Measurements from ENCODE around the gene OR6B1. TPM values are rescaled to one million over a fixed set of nuclear protein-coding genes. Genes with fewer than 3 reads are reported as not detected.

Gene OR6B1
- polyA plus RNA-seq (ENCODE audit: insufficient read length): not detected
- long read RNA-seq, donor 1: 0 reads
- long read RNA-seq, donor 2: 0 reads
- long read RNA-seq, donor 3: 0 reads
- long read RNA-seq, donor 4: 0 reads
- long read RNA-seq, donor 5: 0 reads
- long read RNA-seq, donor 6: 0 reads
- long read RNA-seq, donor 7: 0 reads
- long read RNA-seq, donor 8: 0 reads

DNA sequence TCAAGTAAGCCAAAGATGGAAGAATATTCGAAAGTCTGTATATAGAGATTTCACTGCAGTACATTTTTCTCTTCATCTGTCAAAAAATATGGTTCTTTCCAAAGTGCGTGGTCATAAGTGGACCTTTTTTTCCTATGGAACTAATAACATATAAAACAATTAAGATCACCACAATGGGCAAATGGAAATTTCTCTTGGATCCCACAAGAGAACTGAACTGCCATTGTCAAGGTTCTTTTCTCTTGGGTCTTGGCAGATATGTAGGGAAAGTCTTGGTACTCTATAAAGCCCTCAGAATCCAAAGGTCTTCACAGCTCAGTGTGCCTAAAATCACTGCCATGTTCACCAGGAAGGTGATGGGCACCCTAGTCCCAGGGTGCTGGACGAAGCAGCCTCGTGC lies at the start of gene OR6B1:
Gene OR6B1 (plus strand): TSS at position 301 of the 400 bp plus-strand sequence. CDS start 3,677 bp downstream, outside the sequence.
- DNase-seq: no peak

DNA sequence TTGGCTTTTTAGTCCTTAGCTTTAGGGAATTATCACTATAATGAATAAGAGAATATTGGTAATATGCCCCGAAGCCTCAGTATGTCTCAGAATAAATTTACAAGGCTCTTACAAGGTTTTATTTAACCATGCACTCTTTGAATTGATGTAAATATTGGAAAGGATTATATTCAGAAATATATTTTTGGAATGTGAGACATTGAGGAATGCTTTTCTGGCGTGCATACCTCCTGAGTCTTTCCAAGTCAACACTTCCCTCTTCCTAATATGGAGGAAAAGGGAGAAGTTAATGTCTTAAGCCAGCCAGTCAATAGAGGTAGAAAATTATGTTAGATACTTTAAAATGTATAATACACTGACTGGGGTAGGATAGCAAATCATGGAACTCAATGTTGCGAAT lies 46.7 kb upstream of the OR6B1 start:
- DNase-seq: no peak

DNA sequence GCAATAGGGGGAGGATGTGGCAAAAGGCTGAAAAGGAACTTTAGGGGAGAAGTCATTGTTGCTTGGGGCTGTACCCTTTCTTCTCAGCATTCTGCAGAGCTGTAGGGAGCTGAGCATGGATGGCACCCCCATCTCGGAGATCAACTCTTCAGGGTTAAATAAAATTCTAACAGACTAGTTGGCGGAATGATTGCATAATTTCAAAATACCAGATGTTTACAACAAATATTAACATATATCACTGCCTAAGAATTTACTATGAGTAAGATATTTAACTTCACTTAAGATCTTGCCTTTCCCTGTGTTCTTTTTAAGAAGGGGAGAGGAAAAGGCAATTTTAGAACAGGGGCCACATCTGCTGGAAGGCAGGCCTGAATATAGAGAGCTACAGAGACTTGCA lies 46.0 kb upstream of the OR6B1 start:
- DNase-seq: no peak

DNA sequence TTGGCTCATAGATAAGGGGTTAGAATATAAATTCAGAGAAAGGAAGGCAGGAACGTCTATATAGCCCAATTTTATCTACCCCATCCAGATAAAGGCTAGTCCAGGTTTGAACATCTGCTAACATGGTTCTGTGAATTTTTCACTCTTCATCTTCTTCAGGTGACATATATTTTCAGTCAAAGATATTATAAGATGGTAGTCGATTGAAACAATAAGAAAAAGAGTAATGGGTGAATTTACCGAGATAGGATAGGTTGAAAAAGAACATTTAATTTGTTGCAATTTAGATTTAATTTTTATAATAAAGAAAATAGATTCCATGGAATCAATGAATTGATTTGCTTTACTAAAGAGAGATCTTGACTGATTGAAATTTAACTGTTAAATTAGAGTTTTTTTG lies 45.6 kb upstream of the OR6B1 start, which contains the start of gene OR2F1:
Gene OR2F1 (plus strand): TSS at position 301 of the 400 bp plus-strand sequence. CDS start 5,127 bp downstream, outside the sequence.
- DNase-seq: no peak

DNA sequence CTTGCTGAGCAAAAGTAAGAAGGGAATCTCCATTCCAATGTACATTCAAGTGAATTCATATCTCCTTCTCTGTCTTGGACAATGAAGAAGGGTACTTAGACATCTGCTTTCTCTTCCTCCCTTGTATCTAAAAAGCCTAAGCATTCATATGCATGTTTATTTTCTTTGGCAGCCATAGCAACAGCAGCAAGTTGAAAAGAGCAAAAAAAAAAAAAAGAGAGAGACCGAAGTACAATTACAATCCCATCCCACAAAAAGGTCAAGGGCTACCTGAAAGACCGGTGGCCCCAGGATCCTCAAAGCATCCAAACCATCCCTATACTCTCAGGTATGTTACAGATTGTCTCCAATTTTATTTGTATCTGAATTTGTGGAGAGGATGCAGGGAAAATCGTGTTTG lies 41.3 kb upstream of the OR6B1 start:
- DNase-seq: no peak

DNA sequence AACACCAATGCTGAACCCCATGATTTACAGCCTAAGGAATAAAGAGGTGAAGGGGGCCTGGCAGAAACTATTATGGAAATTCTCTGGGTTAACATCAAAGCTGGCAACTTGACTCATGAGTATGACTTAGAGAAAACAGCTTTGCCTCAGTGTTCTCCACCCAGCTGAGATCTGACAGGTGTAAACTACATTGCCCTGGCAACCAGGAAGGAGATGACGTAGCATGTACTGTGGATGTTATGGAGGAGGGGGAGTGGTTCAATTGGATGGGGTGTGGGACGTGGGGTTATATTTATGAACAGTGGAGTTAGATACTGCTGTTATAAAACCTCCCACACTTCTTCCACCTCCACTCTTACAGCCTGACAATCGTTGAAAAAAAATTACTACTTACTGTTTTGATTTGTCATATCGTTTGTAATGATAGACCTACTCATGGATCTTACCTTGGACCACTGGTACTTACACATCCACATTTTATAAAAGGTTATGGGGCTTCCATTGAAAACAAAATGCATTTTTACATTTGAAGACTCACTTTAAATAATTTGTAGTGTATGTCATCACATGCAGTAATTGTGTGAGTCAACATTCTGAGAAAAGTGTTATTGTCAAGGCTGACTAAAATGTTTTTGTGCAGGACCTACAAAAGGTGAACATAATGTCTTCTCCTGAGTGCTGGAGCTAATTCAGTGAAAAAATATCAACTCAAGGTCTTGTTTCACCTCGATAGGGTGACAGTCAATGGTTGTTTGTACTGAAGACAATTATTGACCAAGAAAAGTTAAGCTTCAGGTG lies 39.1 kb upstream of the OR6B1 start:
- DNase-seq: no peak

DNA sequence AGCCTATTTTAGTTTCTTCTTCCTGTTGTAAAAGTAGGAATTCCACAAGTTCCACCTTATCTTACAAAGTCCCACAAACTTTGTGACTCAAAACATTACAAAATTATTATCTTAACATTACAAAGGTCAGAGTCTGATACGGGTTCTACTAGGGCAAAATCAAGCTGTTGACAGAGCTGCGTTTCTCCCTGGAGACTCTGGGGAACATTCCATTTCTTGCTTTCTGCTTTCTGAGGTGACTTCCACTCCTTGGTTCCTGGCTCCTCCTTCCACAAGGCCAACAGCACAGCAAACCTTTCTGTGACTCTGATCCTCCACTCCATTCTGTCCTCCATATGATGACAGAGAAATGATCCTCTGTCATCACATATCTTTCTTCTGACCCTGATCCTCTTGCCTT lies 34.8 kb upstream of the OR6B1 start:
- DNase-seq: no peak

DNA sequence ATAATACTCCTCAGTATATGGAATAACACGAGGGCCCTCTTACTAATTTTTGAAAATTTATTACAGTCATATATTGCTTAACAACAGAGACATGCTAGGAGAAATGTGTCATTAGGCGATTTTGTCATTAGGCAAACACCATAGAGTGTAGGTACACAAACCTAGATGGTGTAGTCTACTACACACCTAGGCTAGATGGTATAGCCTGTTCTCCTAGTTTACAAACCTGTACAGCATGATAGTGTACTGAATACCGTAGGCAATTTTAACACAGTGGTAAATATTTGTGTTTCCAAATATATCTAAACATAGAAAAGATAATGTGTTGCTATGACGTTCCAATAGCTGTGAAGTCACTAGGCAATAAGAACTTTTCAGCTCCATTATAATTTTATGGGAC lies 32.7 kb upstream of the OR6B1 start:
- no peak for DNase-seq

DNA sequence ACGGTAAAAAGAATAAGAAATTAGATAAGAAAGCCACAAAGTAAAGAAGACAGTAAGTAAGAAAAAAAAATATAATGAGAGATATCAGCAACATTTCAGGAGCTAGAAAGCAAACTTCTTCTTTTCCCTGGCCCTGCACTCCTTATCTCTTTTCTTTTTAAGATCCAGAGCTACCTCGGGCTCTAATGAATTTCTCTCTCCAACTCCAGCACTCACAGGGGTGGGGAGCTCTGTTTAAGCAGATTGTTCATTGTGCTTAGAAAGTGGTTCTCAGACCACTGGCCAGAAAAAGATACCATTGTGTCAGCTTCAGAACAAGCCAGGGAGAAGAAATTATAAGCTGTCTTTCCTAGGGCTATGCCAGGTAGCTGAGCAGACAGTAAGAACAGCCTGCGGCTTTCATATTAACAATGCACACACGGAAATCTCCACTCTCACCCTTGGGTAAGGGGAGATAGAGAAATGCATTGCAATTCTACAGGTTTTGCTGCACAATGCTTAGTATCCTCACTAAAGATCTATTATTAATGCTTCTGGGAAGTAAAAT lies 26.2 kb upstream of the OR6B1 start:
- DNase-seq: no peak

DNA sequence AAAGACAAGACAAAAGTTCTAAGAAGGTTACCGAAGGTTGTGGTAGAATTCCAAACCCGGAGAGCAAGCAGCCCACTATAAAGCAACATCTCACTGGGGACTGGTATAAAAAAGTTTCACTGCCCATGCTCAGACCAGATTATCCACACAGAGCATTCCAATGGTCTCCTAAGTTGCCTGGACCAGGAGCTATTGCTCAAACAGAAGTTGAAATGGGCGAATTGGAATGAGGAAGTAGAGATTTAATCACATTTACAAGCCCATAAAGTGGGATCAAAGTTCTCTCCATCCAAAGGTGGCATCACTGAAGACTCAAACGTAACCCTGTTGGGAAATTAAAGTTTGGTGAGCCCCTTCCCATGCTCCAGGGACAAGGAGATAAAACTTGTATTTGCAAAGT lies 25.7 kb upstream of the OR6B1 start:
- no peak for DNase-seq

DNA sequence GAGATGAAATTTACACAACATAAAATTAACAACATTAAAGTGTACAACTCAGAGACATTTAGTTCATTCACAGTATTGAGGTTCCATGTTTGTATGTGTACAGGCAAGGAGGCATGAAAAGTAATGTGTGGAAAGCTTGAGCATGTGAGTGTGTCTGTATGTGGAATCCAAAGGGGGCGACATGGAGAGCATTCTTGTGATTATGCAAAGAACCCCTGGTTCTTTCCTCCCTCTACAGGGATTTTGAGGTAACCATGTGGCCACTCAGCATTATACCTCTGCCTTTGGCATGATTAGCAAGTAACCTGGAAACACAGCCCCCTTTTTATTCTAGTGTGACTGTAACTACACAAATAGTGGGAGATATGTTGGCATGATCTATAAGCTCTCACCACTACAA lies 24.5 kb upstream of the OR6B1 start:
- DNase-seq: no peak

DNA sequence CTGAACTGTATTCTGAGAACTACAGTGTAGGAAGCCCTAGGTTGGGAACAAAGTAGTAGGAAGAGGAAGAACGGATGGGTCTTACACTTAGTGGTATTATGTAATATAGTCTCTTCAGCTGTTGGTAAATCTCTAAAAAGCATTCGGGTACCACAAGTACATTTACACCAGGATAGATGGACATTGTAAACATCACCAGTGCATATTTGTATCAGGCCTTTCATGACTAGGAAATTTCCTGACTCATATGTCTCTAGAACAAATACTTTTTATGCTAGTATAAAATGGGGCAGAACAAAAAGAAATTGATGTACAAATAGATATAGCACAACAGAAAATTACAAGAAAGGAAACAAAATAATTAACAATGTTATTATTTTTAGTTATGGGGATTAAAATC lies 21.5 kb upstream of the OR6B1 start:
- DNase-seq: no peak

DNA sequence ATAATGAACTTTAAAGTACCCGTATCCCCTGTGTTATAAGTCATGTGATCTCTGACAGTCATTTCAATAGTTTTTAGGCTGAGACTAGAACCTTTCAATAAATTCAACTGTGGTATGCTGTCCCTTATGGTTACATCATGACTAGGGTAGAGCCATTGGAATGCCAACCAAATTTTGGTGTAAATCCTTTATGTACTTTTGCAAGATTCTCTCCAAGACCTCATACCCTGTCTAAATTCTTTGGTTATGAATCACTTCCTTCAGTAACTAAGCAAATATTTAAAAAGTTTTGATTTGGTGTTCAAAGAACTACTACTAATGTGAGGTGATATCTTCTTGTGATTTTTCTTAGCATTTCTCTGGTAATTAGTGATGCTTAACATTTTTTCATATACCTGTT lies 20.8 kb upstream of the OR6B1 start:
- no peak for DNase-seq

DNA sequence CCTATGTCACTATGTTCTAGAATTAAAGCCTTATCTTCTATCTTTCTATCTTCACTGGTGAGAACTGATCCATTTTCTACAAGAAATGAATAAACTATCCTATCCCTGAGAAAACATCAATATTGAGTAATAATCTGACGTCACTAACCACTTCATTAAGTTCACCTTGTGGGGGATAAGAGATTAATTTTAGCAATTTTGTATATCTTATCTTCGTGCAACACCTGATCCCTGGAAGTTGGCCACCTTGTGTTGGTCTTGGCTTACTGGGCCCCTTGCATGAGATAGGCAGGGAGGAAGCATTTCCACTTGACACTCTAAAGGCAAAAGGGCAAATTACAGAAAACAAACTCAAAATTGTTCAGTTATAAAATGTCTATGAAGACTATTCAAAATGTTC lies 20.1 kb upstream of the OR6B1 start:
- DNase-seq: no peak

DNA sequence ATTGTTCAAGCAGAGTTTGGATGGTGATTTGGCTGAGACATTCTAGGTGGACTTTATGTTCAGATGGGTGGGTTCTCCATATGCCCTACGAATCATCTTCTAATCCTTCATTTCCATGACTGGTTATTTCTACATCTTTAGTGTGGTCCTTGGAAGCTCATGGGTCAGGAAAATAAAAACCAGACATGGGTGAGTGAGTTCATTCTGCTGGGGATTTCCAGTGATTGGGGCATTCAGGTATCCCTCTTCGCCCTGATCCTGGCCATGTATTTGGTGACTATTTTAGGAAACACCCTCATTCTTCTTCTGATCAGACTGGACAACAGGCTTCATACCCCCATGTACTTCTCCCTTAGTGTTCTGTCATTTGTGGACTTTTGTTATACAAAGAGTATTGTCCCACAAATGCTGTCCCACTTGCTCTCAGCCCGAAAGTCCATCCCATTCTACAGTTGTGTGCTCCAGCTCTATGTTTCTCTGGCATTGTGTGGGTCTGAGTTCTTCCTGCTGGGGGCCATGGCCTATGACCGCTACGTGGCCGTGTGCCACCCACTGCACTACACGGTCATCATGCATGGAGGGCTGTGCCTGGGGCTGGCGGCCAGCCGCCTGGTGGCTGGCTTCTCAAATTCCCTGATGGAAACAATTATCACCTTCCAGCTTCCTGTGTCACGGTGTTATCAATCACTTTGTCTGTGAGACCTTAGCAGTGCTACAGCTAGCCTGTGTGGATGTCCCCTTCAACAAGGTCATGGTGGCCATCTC lies 19.2 kb upstream of the OR6B1 start:
- DNase-seq: no peak

DNA sequence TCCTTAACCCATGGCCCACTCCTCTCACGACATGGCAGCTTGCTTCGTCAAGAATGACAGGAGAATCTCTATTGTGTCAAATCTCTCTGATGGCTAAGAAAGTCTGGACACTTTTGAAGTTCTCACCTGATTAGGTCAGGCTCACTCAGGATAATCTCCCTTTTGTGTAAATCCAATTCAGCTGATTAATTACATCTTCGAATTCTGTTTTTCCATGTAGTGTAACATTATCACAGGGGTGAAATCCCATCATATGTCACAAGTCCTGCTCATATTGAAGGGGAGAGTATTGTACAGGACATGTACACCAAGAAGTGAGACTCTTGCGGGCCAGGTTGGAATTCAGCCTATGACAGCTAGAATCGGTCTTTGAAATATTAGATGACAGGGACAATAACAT lies 16.2 kb upstream of the OR6B1 start:
- DNase-seq: no peak

DNA sequence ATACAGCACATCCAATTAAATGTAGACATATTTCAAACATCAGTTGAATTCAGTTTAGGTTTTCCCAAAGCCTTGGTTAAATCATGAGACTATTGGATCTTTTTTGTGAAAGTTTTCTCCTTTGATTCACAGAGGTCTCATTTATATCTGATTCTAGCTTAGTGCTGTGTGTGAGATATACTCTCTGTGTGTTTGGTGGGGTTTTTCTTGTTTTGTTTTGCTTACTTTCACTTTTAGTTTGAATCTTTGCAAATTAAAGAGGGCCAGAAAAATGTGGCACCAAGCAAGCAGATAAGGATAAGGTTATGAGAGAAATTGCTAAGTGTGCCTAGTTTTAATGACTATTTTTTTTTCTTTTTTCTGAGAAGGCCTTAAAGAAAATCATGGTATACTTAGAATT lies 12.6 kb upstream of the OR6B1 start:
- no peak for DNase-seq

DNA sequence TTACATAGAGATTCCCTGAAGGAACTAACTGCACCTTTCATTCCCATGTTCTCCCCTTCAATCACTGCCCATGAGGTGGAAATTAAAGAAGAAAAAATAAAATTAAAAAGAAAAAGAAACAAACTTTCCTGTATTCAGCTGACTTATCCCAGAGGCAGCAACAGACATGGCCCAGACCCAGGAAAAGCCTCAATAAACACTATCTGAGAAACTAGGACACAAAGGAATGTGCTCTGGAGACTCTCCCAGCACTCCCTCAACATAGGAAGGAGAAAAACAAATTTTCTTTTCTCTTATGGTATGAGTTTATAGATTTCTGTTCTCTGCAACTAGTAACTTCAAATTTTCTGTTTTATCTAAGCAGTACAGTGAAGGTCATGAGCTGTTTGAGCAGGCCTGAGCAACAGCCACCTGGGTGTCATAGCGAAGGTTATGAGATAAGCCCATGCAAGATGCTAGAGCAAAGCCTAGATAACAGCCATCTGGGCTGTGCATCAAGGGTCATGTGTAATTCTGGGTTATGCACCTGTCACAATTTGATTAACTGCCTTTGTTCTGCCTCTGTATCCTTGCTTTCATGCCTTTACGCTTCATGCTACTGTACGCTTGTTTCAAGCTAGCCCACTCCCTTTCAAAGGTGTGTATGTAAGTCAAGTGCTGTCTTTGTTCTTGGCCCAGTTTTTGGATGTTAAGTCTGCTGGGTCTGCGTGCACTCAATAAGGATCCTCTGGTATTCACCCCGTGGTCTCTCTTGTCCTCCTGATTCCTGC lies 11.0 kb upstream of the OR6B1 start:
- no peak for DNase-seq

DNA sequence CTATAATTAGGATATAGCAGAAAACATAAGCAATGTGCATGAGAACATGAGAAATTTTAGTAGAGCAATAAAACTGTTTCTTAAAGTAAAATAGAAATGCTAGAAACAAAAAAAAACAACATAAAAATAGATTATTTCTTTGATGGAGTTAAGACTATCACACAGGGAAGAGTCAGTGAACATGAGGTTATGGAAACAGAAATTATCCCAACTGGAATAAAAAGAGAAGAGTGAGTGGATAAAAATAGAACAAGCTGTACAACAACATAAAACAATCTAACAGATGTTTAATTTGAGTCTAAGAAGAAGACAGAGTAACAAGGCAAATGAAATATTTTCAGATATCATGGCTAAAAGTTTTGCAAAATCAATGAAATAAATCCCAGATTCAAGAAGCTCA lies 7.5 kb upstream of the OR6B1 start:
- DNase-seq: no peak

DNA sequence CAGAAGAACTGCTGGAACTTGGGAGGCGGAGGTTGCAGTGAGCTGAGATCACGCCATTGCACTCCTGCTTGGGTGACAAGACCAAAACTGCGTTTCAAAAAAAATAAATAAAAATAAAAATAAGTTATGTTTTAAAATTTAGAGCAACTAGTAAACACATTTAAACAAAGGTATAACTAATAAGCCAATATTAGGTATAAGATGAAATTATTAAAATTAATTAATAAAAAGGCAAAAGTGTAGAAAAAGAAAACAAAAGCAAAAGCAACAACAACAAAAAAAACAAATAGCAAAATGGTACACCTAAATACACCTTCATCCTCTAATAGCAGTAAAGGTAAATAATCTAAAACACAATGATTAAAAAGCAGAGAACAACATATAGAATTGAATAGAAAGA lies 6.2 kb upstream of the OR6B1 start:
- no peak for DNase-seq

DNA sequence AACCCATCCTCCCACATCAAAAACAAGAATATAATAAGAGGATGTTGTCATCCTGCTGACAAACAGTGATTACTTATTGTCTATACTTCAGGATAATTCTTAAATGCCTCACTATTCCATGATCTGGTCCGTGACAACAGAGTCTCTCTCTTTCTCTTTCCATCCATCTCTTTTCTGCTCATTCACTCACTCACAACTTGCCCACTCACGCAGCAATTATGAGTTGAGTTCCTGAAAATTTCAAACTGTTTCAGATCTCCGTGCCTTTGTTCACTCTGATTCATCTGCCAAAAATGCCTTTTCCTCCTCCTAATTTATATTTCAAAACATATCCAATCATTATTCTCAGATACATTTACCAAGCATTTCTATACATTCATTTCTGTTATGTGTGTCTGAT lies 1.4 kb downstream of the OR6B1 start:
- DNase-seq: no peak

DNA sequence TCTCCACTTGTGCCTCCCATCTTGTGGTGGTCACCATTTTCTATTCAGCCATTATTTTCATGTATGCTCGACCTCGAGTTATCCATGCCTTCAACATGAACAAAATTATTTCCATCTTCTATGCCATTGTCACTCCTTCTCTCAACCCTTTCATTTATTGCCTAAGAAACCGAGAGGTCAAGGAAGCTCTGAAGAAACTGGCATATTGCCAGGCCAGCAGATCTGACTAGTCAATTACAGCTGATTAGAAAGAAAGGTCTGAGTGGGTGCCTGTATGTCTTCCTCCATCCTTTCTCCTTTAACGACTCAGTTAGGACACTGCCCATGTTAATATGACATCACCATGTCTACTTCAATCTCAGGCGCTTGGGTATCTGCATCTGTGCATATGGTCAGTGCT lies 4.6 kb downstream of the OR6B1 start:
- no peak for DNase-seq
